Heart right ventricle (tissue), 16 donors: Measurements from ENCODE around the gene WNT4. TPM values are rescaled to one million over a fixed set of nuclear protein-coding genes. Genes with fewer than 3 reads are reported as not detected.

Experiments used
- ATAC-seq, 8 donors: fragments of 200-7000 bp; cut with Tn5 transposase; one replicate each; pipeline ENCODE4 v1.9.1; 2020; ENCODE audit warnings: mild to moderate bottlenecking in 8 of 8, moderate library complexity in 8 of 8, moderate number of reproducible peaks in 1 of 8
- DNase-seq, 2 donors: peaks; one replicate each; pipeline ENCODE4 v3.0.0-alpha.2; 2020
- H3K27ac ChIP-seq, 10 donors: fragments of 200-600 bp; sonication (generic) in 2 of 10; one replicate each; pipeline versions ENCODE4 v1.5.0 to v1.8.0; 2020 to 2022; ENCODE audit warnings: mild to moderate bottlenecking in 3 of 10
- H3K27me3 ChIP-seq, 7 donors: fragments of 200-600 bp; one replicate each; pipeline ENCODE4 v1.8.0; 2021 to 2022; ENCODE audit warnings: mild to moderate bottlenecking in 2 of 7
- H3K36me3 ChIP-seq, 9 donors: fragments of 200-600 bp; sonication (generic) in 1 of 9; one replicate each; pipeline versions ENCODE4 v1.5.0 to v1.8.0; 2020 to 2022; ENCODE audit warnings: mild to moderate bottlenecking in 2 of 9
- H3K4me1 ChIP-seq, 9 donors: fragments of 200-600 bp; sonication (generic) in 1 of 9; one replicate each; pipeline versions ENCODE4 v1.5.0 to v1.8.0; 2020 to 2022; ENCODE audit warnings: mild to moderate bottlenecking in 4 of 9
- H3K4me3 ChIP-seq, 10 donors: fragments of 200-600 bp; sonication (generic) in 2 of 10; one replicate each; pipeline versions ENCODE4 v1.5.0 to v1.8.0; 2020 to 2022; ENCODE audit warnings: mild to moderate bottlenecking in 7 of 10, moderate library complexity in 2 of 10
- H3K9me3 ChIP-seq, 11 donors: fragments of 200-600 bp in 10 of 11; sonication (generic) in 2 of 11; one replicate each; pipeline versions ENCODE4 v1.5.0 to v1.8.0; 2013 to 2022; ENCODE audit warnings: mild to moderate bottlenecking in 2 of 11, control low read depth in 1 of 11, moderate library complexity in 1 of 11
- CTCF ChIP-seq, 9 donors: fragments of 200-600 bp; sonication (generic) in 2 of 9; IDR thresholded peaks; one replicate each; pipeline versions ENCODE4 v1.5.0 to v1.8.0; 2021 to 2022; ENCODE audit warnings: antibody characterized with exemption in 9 of 9, mild to moderate bottlenecking in 5 of 9, moderate library complexity in 1 of 9
- WGBS, 2 donors: extraction: QIAGEN DNeasy Blood & Tissue Kit; methylation state at CpG; one replicate each; pipeline ENCODE4 v1.1.7; 2013; ENCODE audit warnings: inconsistent platforms in 1 of 2; 5-methylcytosine and 5-hydroxymethylcytosine counted together
- intact Hi-C, 10 donors: fragments of 100-400 bp; cut with DNase I; formaldehyde crosslinking; loops; one replicate each; pipeline versions ENCODE4 v1.11.1 to v1.14.2; 2022
- polyA plus RNA-seq, 2 donors: library from polyadenylated mRNA; stranded (reverse); fragments of 200-250 nt; gene quantifications; one replicate each; pipeline ENCODE4 v1.2.3, GENCODE V29; 2013
- total RNA-seq, 10 donors: library from RNA; stranded (reverse); fragmentation: NEBNext Ultra II Directional in 3 of 10; extraction: Animal tissue kit (Norgen Biotek cat#: 25700) in 3 of 10; gene quantifications; one replicate each; pipeline versions ENCODE4 v1.2.1 to v1.2.4, GENCODE V29; 2021 to 2023
- donor health status: Arrhythmogenic right ventricular cardiomyopathy.
- donor health status: ischemic (EF 13 %, LVEDD 7.1; RV severe dilation, severe dysfunction).
- donor health status: healthy with polysubstance abuse.
- donor health status: DM: no; HTN: yes; CAD: no.
- donor health status: DM: no; HTN: no; CAD: no.
- donor health status: ischemic (EF 25% LVEDD 6.9; RV normal size, moderate dysfunction).
- donor health status: ischemic (EF 25% LVEDD 5.7; RV mildly dilated, moderate dysfunction).
- donor health status: healthy.
- donor health status: DM: yes; HTN: yes; CAD: no.
- donor health status: Ischemic cardiomyopathy.
- donor health status: ischemic (EF 35%, LVEDD 5.7; RV mildly dilated, moderate dysfunction).
- donor health status: nonischemic (EF 11% LVEDD 7.7; RV severe dilation, severe dysfunction).
- donor health status: DM: yes; HTN: yes; CAD: no.
- donor health status: PGD.
- donor health status: ischemic (EF 29% LVEDD 5.4; RV normal size, mild dysfunction).
- donor health status: nonischemic (EF 23%, LVEDD 6.1; RV moderate dilation, normal function).

Gene WNT4
- total and polyA plus RNA-seq, 12 donors = 0.06 to 0.16 TPM; not detected in 10

GRCh38 chr1:22126531-22126930 is 16.4 kb downstream of the WNT4 start:
- no peak for TF ChIP-seq CTCF (IDR thresholded peaks at IDR 0.05)
- intact Hi-C loops = loop anchor here in 1 of 10 donors (10.0 kb wide), 1 partner anchor 518 kb away; the partner anchor contains the start of gene C1QC
- H3K4me1 ChIP-seq = peaks cover 0 to 13% (median 3%) of the 10 kb centered on the region in 9 donors
- no peak overlapping the region for H3K4me3 ChIP-seq
- H3K36me3 ChIP-seq = peaks cover 0 to under 1% (median 0%) of the 10 kb centered on the region in 9 donors
- no peaks in the 10 kb centered on the region for H3K9me3 ChIP-seq
- H3K27me3 ChIP-seq = no peaks in the 10 kb centered on the region
- no peak for DNase-seq
- H3K27ac ChIP-seq = no peak overlapping the region
- WGBS, 2 donors = 81% methylated on average over 12 of the region's 12 CpGs
- no peak for ATAC-seq

DNA sequence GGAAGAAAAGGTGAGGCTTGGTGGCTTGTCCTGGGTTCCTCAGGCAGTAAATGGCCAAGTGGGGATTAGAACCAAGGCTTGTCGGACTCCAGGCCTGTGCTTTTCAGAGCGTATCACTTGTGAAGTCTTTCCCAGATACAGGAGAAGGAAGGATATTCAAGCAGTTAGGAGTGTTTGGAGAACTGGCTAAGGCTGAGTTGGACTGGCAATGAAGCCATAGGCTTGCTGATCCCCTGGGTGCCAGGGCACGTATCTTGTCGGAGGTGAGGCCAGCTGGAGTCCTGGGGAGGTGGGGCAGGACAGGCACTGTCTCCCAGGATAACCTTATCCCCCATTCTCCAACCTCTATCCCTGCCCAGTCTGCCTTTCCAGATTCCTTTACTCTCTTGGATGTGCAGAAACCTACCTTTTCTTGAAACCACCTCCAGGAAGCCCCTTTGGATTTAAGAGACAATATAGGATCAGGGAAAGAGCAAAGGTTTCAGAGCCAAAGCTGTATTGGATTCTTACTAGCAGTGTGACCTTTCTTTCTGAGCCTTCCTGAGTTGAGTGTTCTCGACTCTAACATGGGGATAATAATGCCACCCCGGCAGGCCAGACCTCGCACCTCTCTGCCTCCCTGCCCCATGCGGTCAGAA is 18.2 kb downstream of the WNT4 start:
- no peak for TF ChIP-seq CTCF (IDR thresholded peaks at IDR 0.05)
- Histone ChIP-seq H3K27ac (no peak overlapping the region), H3K9me3 (no peaks in the 10 kb centered on the region), H3K36me3 (peaks cover 0 to 15% (median 0%) of the 10 kb centered on the region in 9 donors), H3K27me3 (no peaks in the 10 kb centered on the region), H3K4me3 (no peak overlapping the region), H3K4me1 (peaks cover 0 to 13% (median 3%) of the 10 kb centered on the region in 9 donors)
- intact Hi-C loops = loop anchor here in 1 of 10 donors (10.0 kb wide), 1 partner anchor 520 kb away; the partner anchor contains the start of gene C1QC
- DNase-seq (no peak), ATAC-seq (no peak)
- WGBS, 2 donors = 90 to 92% methylated on average over 8 of the region's 8 CpGs

- WGBS, 2 donors = 85 to 87% methylated on average over 9 of the region's 9 CpGs
- H3K4me1 ChIP-seq = peaks cover 0 to 13% (median 3%) of the 10 kb centered on the region in 9 donors
- DNase-seq (no peak), ATAC-seq (no peak)
- no peaks in the 10 kb centered on the region for H3K27me3 ChIP-seq
- TF ChIP-seq CTCF (IDR thresholded peaks at IDR 0.05) = no peak
- H3K36me3 ChIP-seq = peaks cover 0 to 21% (median 0%) of the 10 kb centered on the region in 9 donors
- H3K27ac ChIP-seq = no peak overlapping the region
- no peaks in the 10 kb centered on the region for H3K9me3 ChIP-seq
- H3K4me3 ChIP-seq = no peak overlapping the region
- intact Hi-C loops = loop anchor here in 1 of 10 donors (10.0 kb wide), 1 partner anchor 521 kb away; the partner anchor contains the start of gene C1QC
Observed at GRCh38 chr1:22123901-22124404, 18.9 kb downstream of the WNT4 start.

DNA sequence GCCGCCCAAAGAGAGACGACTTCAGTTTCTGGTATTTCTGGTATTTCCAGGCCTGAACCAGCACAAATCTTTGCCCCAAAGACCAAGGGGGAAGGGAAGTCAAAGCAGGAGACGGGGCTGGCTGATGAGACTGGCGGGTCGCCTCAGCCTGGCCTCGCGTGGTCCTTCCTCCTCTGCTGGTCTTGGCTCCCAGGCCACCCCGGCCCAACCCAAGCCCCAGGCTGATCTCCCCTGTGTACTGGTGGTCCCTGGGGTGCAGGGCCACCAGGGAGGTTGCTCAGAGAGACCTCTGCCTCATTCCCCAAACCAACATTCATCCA is 19.9 kb downstream of the WNT4 start:
- peaks cover 0 to 29% (median 0%) of the 10 kb centered on the region in 9 donors for H3K36me3 ChIP-seq
- H3K27ac ChIP-seq = no peak overlapping the region
- intact Hi-C loops = loop anchor here in 1 of 10 donors (10.0 kb wide), 1 partner anchor 522 kb away; the partner anchor contains the start of gene C1QC
- H3K9me3 ChIP-seq = no peaks in the 10 kb centered on the region
- no peak for DNase-seq
- peaks cover 0 to 15% (median 3%) of the 10 kb centered on the region in 9 donors for H3K4me1 ChIP-seq
- TF ChIP-seq CTCF (IDR thresholded peaks at IDR 0.05) = no peak
- H3K27me3 ChIP-seq = no peaks in the 10 kb centered on the region
- H3K4me3 ChIP-seq = no peak overlapping the region
- 85 to 87% methylated on average over 8 of the region's 8 CpGs for WGBS, 2 donors
- no peak for ATAC-seq
